GM06990 (cell line): ENCODE data around the gene FCHSD2.
"Not testable (repeated sequence)": the region's sequence is repeated elsewhere in the genome, so short reads cannot be mapped to it uniquely, and the experiment has no call there.

Experiments used
- DNase-seq: peaks from one replicate; pipeline ENCODE4 v3.0.0-alpha.2; 2011; ENCODE audit not compliant: insufficient read length; ENCODE audit errors: extremely low read depth
- H3K27me3 ChIP-seq: replicated peaks from 2 replicates; pipeline ENCODE4 v1.6.0; 2011; ENCODE audit warnings: low read length; ENCODE audit not compliant: control insufficient read depth, insufficient read depth
- H3K36me3 ChIP-seq: 2 replicates; pipeline ENCODE4 v1.5.1; 2011; ENCODE audit warnings: low read length; ENCODE audit not compliant: control insufficient read depth, insufficient read depth
- H3K4me3 ChIP-seq: replicated peaks from 2 replicates; pipeline ENCODE4 v1.5.1; 2011; ENCODE audit warnings: low read depth, mild to moderate bottlenecking, control low read depth, low read length
- CTCF ChIP-seq: IDR thresholded peaks from 2 replicates; pipeline ENCODE4 v1.5.1; 2011; ENCODE audit warnings: low read length, control low read depth, mild to moderate bottlenecking, inconsistent platforms; ENCODE audit not compliant: insufficient read depth, poor library complexity, severe bottlenecking

Gene FCHSD2

DNA sequence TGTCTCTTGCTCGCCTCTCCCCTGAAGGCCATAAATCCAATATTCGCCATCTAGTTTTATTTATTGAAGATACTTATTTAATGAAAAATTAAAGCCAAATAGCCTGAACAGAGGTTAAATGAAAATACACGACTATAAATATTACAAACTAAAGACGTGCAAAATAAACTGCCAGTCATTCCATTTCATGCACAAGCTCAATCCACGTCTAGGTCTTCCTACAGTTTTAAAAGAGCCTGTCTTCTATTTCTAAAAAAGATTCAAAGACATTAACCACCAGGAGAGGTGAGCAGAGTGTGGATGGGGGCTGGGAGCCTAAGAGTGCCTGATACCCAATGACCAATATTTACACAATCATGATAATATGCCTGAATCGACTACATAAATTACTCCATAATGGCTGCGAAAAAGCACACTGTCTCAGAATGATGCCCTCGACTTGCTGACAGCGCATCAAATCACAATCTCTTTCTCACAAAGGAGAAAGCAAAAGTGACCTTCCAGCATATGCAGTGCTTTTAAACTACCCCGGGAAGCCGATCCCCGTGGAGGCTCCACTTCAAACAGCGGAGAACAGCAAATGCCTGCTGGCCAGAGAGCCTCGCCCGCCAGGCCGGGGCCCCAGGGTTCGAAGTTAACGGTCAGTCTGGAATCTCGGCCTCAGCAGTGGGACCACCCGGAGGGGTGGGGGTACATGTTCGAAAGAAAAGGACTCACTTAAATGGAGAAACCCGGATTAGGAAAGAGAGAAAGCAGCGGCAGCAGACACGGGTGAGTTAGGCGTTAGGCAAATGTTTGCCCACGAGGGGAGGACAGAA is 1.7 kb downstream of the FCHSD2 start:
- DNase-seq, result no peak
- H3K36me3 ChIP-seq, result peaks cover 5% of the 10 kb centered on the region
- peak overlapping the region; percentile 82 for H3K4me3 ChIP-seq
- H3K27me3 ChIP-seq, result no peaks in the 10 kb centered on the region
- no peak for TF ChIP-seq CTCF

DNA sequence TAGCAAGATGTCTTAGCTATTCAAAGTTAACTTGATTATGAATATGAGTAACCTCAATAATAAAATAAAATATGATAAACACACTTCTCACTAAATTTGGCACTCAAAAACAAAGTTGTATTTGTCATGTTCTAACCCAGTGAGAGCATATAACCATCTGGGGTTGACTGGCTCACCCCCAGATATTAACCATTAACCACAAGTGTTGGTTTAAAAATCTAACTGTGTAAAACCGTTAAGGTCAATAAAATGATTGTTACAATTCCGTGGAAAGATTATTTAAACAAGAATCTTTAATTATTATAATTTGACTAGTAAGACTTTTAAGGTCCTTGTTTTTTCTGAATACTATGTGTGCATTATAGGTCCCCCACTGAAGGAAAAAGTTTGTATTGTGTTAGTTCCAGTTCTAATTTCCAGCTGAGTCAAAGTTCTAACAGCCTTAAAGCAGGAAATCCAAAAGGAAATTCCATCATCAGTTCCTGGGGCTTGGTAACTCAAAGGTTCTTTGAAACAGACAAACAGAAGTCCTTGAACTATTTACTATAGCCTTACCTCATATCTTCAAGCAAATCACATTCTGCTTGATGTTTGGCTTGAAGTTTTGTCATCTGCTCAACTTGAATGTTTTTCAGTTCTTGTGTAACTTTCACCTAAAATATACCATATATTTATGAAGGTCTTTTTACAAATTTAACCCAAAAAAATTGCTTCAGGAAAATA is 2.5 kb downstream of the FCHSD2 start:
- no peak for TF ChIP-seq CTCF
- H3K4me3 ChIP-seq, result peak overlapping the region; percentile 82
- H3K36me3 ChIP-seq, result peaks cover 5% of the 10 kb centered on the region
- no peak for DNase-seq
- no peaks in the 10 kb centered on the region for H3K27me3 ChIP-seq

- Histone ChIP-seq H3K4me3 (no peak overlapping the region; the same call in 1 of the 2 replicates), H3K36me3 (peaks cover 5% of the 10 kb centered on the region), H3K27me3 (no peaks in the 10 kb centered on the region)
- no peak for TF ChIP-seq CTCF
- DNase-seq, result no peak
Measured at GRCh38 chr11:73137944-73138274, 4.2 kb downstream of the FCHSD2 start.

DNA sequence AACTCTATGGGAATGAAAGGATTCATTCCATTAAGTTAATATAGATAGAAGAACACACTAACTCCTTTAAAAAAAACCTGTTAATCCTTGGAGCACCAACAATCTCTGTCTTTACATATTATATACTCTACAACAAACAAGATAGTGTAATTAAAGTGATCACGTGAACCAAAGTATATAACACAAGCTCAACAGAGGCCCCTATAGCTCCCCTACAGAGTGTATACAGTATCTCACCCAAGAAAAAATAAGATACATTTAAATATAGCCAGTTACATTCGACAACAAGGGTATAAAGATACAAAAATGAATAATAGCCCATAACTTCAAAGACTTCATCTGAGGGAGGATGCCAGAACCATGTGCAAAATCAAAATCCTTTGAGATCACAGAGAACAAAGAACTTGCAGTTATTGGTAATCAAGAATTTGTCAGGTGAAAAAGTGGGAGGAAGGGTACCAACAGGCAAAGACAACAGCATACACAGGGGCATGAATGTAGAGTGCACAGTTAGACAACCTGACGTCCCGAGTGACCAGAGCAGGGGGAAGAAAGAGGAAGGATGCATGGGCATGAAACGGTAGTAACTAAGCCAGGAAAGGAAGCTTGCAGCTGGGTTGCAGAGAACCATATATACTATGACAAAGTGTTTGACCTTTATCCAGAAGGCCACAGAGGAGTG is 4.7 kb downstream of the FCHSD2 start:
- peak overlapping the region; percentile 35 for H3K4me3 ChIP-seq
- peak; percentile 9 for TF ChIP-seq CTCF
- no peak for DNase-seq
- H3K36me3 ChIP-seq, result peaks cover 5% of the 10 kb centered on the region
- H3K27me3 ChIP-seq, result no peaks in the 10 kb centered on the region

DNA sequence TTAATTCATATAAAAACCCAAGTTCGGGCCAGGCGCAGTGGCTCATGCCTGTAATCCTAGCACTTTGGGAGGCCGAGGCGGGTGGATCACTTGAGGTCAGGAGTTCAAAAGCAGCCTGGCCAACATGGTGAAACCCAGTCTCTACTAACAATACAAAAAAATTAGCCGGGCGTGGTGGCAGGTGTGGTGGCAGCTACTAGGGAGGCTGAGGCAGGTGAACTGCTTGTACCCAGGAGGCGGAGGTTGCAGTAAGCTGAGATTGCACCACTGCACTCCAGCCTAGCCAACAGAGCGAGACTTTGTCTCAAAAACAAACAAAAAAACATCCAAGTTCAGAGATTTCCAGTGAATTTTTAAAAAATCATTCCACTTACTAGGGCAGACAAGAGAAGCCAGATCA is 5.4 kb downstream of the FCHSD2 start:
- H3K36me3 ChIP-seq, H3K4me3 ChIP-seq, H3K27me3 ChIP-seq: not testable (repeated sequence)

More for the DNA sequence above, 5.4 kb downstream of the FCHSD2 start:
- DNase-seq, result not testable (repeated sequence)
